Fibroblast of pulmonary artery (primary cell): ENCODE measurements around the gene CLSTN2.

Experiments
- DNase-seq: peaks from one replicate; pipeline ENCODE4 v3.0.0-alpha.2; 2010; ENCODE audit warnings: low read depth
- H3K4me3 ChIP-seq: replicated peaks from 2 replicates; pipeline ENCODE4 v1.5.1; 2011; ENCODE audit warnings: low read depth, mild to moderate bottlenecking, control low read depth, low read length, moderate library complexity
- CTCF ChIP-seq: IDR thresholded peaks from 2 replicates; pipeline ENCODE4 v1.5.1; 2011; ENCODE audit warnings: mild to moderate bottlenecking, control low read depth, low read length, inconsistent platforms; ENCODE audit errors: missing control alignments

The CLSTN2 gene

DNA sequence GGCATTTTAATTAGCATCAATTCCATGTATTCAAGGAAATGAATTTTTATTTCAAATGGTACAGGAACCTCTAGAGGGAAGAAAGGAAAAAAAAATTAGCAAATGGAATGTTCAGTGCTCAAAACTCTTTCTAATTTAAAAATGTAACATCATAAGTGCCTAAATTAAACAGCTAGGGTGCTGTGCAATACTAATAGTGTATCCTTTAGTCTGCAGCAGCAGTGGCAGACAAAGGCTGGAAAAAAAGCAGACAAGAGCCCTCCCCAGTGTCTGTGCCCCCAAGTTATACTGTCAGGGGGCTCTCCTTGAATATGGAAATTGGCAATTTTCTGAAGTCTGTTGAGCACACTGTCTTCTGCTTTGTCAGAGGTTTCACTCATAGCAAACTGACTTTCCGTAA, 159.5 kb downstream of the CLSTN2 start:
- no peak for DNase-seq
- no peak for TF ChIP-seq CTCF
- no peak overlapping the region for H3K4me3 ChIP-seq

- no peak overlapping the region for H3K4me3 ChIP-seq
- TF ChIP-seq CTCF: no peak
- DNase-seq: no peak
Observed at GRCh38 chr3:140096037-140096436, 161.1 kb downstream of the CLSTN2 start.

DNA sequence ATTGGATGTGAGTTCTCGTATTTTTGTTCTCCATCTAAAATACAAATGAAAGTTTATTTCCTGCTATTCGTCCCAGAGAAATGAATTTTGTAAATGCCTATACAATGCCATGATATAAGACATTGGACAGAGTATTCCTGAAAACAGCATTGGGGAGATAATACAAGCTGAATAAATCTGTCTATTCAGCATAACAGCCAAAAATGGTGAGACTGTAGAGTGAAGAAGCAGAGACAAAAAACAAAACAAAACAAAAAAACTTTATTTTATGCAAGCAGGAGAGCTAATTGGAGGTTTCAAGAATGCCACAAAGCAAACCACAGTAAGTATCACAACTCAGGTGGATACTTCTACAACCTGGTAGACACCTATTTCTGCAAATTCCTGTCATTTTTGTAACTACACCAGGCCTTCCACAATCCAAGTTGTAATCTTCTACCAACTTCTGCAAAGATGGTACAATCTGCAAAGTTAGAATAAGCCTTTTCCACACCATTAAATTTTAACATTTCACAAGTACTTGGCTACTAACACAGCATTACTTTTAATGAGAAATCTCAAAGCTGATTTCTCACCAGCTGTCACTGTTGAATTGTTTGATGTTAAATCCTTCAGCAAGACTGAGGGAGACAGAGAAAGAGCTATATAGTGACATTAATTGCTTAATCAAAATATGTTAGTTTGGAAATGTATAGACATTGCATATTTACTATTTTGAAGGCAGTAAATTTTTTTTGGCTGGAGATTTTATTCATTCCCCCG, 163.1 kb downstream of the CLSTN2 start:
- TF ChIP-seq CTCF: no peak
- DNase-seq: no peak
- H3K4me3 ChIP-seq: no peak overlapping the region

- TF ChIP-seq CTCF: no peak
- no peak overlapping the region for H3K4me3 ChIP-seq
- no peak for DNase-seq
Observed at GRCh38 chr3:140100479-140100878, 165.5 kb downstream of the CLSTN2 start.

DNA sequence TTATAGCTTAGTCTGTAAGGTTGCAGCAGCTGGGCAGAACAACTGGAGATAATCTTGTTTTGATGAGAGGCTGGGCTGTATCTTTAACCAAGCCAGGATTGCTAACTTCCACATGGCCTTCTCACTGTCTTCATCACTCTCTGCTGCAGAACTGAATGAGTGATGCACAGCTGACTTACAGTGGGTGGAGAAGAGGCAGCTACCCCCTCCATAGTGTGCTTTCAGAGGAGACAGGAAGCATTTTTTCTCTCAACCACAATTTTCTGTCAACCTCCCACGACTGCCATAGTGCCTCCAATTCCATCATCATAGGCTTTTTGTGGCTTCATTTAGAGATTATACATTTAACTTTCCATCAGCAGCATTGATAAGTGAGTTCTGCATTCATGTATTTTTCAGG, 168.2 kb downstream of the CLSTN2 start:
- DNase-seq: no peak
- TF ChIP-seq CTCF: no peak
- no peak overlapping the region for H3K4me3 ChIP-seq

DNA sequence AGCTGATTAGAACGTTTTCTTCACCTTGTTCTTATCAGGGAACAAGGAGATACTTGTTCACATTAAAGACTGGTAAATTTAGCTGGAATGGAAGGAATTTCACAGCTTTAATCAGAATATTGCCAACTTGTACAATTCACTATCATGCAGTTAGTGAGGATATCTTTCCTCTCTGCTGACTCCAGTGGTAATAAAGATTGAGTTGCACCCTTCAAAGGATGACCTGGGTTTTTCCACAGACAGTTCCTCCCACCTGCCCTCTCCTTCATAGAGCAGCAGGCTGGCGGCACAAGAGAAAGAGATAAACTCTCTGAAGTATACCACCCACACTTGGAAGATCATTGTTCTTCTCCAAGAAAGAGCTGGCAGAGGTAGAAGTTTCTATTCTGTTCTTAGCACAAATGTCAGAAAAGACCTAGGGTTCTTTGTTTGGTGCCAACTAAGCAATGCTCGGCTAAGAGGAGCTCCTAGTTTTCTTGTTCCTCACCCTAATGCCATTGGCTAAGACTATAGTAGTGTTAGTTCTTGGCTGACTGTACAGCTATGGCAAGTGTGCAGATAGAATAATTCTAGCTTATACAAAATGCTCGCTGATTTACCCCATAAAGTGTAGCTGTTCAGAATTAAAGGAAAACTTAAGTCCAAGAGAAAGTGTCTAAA, 169.1 kb downstream of the CLSTN2 start:
- DNase-seq: no peak
- no peak for TF ChIP-seq CTCF
- H3K4me3 ChIP-seq: no peak overlapping the region
